ENCODE measurements around the gene NCAPD2.

NCAPD2 gene

DNA sequence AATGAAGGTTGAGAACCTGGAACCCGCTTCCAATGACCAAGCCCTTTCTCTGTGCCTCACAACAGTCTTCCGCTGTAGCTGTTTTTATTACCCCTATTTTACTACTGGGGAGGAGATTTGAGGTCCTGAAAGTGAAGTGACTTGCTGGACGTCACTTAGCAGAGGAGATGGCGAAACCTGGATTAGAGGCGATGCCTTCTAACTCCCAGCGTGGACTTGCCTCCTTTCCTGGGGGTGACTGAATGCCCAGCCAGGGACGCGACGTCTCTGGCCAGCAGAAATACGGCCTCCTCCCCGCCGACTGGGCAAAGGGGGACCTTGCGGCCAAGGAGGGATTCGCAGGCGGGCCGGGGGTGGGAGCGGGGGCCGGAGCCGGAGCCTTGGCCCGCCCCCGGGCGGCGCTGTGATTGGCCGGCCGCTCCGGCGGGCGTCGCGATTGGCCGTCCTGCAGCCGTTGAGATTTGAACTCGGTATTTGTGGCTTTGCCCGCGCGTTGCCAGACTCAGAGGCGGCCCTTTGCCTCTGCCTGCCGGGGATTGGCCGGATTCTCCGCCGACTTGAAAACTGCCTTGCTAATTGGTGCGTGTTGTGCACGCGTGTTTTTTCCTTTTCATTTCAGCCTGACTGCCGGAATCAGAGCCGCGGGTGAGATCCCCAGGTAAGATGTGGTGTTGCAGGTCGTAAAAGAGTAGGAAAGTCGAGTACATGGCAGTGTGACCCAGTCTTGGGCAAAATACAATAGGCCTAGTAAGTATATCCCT is at the start of gene NCAPD2:
Gene NCAPD2, plus strand, starts transcription at position 606 of the 761 bp plus-strand sequence. CDS start 997 bp downstream, outside the sequence.
- DNase-seq (ENCODE audit: low read depth in 2 of 2) = peak; percentile 83 to 85

DNA sequence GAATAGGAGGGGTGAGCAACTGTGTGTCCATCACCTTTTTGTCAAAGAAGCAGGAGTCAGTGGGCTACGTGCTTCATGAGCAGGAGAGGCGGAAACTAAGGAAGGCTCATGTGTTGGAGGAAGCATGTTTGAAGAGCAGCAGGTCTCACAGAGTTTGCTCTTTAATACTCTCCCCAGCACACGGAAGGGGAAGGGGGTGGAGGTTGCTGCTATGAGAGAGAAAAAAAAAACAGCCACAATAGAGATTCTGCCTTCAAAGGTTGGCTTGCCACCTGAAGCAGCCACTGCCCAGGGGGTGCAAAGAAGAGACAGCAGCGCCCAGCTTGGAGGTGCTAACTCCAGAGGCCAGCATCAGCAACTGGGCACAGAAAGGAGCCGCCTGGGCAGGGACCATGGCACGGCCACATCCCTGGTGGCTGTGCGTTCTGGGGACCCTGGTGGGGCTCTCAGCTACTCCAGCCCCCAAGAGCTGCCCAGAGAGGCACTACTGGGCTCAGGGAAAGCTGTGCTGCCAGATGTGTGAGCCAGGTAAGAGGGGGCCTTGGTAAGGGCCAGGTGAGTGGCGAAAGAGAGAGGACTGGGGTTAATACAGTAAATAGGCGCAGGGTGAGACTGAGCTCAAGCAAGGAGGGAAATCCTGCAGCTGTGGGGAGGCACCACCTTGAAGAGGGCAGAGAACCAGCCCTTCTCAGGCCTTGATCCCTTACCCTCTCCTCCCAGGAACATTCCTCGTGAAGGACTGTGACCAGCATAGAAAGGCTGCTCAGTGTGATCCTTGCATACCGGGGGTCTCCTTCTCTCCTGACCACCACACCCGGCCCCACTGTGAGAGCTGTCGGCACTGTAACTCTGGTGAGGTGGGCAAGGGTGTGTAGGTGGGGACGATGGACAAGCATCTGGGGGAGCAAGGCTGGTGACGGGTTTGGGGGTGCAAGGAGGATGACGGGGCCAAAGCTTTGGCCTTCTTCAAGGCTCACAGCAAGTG is 48.9 kb upstream of the NCAPD2 start, which contains the start of gene CD27:
Gene CD27, plus strand, starts transcription at position 252 of the 985 bp plus-strand sequence. Its CDS starts 141 bp downstream, at position 393.
- DNase-seq (ENCODE audit: low read depth in 2 of 2) = no peak

DNA sequence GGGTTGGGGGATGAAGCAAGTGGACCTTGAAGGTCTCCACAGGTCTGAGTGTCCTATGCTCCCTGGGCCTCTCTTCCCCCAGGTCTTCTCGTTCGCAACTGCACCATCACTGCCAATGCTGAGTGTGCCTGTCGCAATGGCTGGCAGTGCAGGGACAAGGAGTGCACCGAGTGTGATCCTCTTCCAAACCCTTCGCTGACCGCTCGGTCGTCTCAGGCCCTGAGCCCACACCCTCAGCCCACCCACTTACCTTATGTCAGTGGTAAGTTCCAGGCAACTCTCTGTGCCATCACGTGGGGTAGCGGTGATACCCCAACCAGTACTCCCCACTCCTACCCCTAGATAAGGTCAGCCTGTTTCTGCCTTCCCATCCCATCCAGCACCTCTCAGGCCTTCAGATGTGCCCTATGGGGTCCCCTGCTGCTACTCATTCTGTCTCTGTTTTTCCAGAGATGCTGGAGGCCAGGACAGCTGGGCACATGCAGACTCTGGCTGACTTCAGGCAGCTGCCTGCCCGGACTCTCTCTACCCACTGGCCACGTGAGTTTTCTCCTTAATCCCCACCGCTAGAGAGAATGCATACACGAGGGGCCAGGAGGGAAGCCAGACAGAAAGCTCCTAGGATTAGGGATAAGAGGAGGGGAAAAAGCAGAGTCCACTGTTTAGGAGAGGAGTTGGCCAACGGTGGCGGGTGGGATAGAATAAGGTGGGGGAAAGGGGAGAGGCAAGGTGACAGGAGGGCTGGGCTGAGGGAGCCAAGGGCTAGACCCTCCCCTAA is 43.6 kb upstream of the NCAPD2 start:
- DNase-seq (ENCODE audit: low read depth in 2 of 2) = no peak

DNA sequence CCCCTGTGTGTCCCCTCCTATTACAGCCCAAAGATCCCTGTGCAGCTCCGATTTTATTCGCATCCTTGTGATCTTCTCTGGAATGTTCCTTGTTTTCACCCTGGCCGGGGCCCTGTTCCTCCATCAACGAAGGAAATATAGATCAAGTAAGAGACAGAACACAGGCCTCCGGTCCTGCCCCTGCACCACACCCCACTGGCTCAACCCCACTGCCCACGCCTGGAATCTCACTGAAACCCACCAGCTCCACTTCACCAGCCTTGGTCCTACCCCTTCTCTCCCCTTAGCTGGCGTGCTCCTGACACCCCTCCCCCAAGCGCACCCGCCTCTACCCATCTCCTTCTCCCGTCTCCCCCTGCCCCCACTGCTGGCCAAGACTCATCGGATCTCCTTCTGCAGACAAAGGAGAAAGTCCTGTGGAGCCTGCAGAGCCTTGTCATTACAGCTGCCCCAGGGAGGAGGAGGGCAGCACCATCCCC is 43.0 kb upstream of the NCAPD2 start:
- no peak for DNase-seq (ENCODE audit: low read depth in 2 of 2)

GRCh38 chr12:6451348-6452244 is 42.3 kb upstream of the NCAPD2 start, which contains the start of gene TAPBPL:
TAPBPL (plus strand) TSS chr12:6452042; CDS start chr12:6452249, 207 bp downstream.
- DNase-seq (ENCODE audit: low read depth in 2 of 2) = peak in 1 of 2 donors; percentile 45

GRCh38 chr12:6452245-6452943 is 41.5 kb upstream of the NCAPD2 start:
- no peak for DNase-seq (ENCODE audit: low read depth in 2 of 2)

DNA sequence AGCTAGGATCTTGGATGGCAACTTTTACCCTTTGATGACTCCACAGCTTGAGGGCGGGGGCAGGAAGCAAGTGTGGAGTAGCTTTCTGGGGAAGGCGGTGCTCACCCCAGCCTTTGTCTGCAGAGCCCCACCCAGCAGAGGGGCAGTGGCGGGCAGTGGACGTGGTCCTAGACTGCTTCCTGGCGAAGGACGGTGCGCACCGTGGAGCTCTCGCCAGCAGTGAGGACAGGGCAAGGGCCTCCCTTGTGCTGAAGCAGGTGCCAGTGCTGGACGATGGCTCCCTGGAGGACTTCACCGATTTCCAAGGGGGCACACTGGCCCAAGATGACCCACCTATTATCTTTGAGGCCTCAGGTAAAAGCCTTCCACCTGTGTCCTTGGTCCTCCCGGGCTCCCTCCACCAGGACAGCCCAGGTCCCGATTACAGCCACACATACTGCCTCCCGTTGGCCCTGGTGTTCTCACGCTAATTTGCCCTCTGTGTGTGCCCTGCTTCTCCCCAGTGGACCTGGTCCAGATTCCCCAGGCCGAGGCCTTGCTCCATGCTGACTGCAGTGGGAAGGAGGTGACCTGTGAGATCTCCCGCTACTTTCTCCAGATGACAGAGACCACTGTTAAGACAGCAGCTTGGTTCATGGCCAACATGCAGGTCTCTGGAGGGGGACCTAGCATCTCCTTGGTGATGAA is 40.8 kb upstream of the NCAPD2 start:
- DNase-seq (ENCODE audit: low read depth in 2 of 2) = no peak

DNA sequence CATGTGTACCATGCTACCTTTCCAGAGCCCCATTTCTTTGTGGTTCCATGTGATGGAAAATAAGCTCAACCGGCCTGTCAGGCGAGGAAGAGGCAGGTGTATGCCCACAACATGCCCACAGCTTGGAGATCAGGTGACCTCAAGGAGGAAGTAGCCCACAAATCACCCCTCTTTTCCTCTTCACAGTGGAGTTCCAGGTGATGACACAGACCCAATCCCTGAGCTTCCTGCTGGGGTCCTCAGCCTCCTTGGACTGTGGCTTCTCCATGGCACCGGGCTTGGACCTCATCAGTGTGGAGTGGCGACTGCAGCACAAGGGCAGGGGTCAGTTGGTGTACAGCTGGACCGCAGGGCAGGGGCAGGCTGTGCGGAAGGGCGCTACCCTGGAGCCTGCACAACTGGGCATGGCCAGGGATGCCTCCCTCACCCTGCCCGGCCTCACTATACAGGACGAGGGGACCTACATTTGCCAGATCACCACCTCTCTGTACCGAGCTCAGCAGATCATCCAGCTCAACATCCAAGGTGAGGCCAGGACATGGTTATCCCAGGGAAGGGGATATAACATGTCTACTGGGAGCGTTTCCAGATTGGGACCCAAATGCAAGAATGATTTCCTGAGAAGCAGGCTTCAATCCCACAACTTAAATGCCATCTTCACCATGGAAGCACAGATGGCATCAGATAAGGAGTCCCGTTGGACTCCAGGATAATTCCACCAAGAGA is 36.5 kb upstream of the NCAPD2 start:
- no peak for DNase-seq (ENCODE audit: low read depth in 2 of 2)

DNA sequence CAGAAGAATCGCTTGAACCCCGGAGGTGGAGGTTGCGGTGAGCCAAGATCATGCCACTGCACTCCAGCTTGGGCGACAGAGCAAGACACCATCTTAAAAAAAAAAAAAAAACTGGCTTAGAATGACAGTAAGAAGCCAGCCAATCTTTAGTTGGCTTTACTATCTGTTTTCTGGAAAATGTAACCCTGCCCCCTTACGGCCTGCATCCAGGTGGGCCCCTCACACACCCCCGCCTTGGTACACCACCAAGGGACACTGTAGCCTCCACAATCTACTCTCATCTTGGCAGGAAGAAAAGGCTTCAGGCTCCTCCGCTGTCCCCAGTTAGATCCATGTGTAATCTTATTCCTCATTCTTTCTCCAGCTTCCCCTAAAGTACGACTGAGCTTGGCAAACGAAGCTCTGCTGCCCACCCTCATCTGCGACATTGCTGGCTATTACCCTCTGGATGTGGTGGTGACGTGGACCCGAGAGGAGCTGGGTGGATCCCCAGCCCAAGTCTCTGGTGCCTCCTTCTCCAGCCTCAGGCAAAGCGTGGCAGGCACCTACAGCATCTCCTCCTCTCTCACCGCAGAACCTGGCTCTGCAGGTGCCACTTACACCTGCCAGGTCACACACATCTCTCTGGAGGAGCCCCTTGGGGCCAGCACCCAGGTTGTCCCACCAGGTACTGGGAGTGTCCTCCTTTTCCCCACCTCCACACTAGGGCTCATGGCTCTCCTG is 35.5 kb upstream of the NCAPD2 start:
- DNase-seq (ENCODE audit: low read depth in 2 of 2) = no peak

DNA sequence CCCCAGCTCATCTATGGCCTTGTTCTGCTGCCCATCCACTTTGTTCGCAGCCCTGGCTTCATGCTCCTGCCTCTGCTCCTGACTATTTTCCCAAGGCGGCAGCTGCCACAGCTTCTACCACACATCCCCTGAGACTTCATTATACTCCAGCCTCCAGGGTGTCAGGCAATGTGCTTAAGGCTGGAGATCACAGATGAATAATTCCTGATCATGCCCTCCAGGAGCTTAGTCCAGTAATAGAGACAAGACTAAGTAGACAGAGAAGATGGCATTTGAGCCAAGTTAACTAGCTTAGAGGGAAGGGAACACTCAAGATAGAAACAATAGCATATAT is 34.9 kb upstream of the NCAPD2 start:
- no peak for DNase-seq (ENCODE audit: low read depth in 2 of 2)

GRCh38 chr12:6460751-6461371 is 33.0 kb upstream of the NCAPD2 start:
- no peak for DNase-seq (ENCODE audit: low read depth in 2 of 2)

DNA sequence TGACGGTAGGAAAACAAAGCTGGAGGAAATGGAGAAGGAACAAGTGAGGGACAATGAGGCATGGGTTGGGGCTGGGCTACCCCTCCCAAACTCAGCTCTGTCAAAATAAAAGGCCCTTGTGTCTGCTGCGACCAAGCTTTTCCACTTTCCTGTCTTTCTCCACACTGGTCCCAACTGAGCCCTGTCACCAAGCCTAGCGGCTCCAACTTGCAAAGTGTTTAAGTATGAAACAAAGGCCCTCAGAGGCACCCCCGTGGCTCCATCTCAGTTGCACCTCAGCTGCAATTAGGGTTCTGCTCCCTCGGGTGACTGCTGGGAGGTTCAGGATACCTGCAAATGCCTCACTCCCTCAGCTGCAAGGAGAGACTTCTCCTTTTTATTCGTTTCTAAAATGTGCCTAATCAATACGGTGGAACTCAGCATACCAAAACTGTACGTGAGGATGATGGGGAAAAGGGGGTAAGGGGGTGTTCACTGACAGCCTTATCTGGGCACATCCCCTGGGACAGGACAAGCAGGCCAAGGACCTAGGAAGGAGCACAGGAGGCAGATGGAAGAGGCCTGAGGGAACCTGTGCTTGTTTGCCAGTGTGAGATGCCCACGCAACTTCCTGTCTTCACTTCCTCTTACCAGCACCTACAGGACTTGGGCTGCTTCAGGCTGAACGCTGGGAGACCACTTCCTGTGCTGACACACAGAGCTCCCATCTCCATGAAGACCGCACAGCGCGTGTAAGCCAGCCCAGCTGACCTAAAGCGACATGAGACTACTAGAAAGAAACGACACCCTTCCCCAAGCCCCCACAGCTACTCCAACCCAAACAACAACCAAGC is 32.3 kb upstream of the NCAPD2 start:
- peak; percentile 60 to 65 for DNase-seq (ENCODE audit: low read depth in 2 of 2)

DNA sequence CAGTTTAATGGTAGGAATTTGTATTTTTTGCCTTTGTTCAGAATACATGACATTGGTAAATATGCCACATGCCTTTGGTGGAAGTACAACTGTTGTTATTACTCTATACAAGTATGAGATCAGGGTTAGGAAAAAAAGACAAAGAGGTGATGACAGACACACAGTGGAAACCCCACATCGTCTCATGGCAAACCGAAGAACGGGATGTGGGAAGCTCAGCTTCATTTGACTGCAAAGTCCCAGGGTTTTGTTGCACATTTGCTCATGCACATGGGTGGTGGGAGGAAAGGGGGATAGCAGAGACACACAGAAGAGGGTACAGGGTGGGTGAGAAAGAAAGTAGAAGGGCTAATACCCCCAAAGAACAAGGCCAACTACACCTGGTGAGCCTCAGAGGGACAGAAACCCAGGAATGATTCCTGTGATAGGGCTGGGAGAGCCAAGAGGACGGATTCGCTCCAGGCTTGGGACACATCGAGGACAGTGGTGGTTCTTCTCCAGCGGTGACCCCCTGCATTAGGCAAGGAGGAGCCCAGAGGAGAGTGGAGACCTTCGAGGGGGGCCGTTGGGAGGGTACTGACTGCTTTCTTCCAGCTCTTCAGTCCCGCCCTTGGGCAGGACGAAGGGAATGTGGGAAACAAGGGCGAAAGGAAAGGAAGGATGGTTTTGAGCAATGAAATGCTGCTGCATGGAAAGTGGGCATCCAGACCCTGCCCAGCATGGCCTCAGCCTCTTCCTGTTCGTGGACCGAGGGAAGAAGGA is 31.5 kb upstream of the NCAPD2 start:
- DNase-seq (ENCODE audit: low read depth in 2 of 2) = no peak

DNA sequence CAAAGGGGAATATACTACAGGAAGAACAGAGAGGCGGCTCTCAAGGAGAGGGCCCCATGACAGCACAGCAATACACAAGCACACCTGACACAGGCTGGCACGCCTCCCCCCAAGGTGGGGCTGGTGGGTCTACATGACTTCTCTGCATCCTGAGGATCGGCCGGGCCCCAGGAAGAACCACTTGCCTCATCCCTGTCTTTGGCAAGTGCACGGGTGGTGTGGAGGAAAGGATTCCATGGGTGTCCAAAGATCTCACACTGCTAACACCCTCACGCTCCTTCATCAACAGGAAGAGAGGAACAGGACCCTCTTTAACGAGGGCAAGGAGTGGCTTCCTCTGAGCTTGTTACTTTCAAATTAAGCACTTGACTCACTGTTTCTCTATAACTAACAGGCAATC is 30.7 kb upstream of the NCAPD2 start:
- no peak for DNase-seq (ENCODE audit: low read depth in 2 of 2)

DNA sequence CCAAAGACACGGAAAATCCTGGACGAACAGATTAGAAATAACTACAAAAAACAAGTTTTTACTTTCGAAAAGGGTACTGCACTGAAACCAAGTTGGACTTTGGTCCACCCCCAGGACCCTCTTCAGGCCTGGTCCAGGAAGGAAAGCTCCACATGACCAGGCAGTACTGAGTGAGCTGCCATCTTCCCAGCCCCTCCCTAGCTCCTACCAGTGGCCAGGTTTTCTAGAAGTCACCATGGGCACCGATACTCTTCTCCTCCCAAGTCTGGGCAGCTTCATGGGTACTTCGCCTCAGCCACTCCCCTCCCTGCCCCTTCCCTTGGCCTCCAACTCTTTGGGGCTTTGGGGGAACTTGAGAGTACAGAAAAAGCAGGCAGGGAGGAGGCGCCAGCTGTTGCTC is 30.0 kb upstream of the NCAPD2 start:
- DNase-seq (ENCODE audit: low read depth in 2 of 2) = no peak

- no peak for DNase-seq (ENCODE audit: low read depth in 2 of 2)
Measured at GRCh38 chr12:6464531-6464930, 29.4 kb upstream of the NCAPD2 start.

Measured in stimulated activated CD8-positive, alpha-beta memory T cell treated with anti-CD3 and anti-CD28 coated beads, Interleukin-7, amount 100 ng/mL, for 1 hour (primary cell).